Measurements from ENCODE around the gene LLPH.
A peak's percentile ranks its signal among the peaks of the same experiment; 100 is the strongest.

LLPH gene

GRCh38 chr12:66142826-66143225 is 12.3 kb upstream of the LLPH start:
- DNase-seq = no peak

DNA sequence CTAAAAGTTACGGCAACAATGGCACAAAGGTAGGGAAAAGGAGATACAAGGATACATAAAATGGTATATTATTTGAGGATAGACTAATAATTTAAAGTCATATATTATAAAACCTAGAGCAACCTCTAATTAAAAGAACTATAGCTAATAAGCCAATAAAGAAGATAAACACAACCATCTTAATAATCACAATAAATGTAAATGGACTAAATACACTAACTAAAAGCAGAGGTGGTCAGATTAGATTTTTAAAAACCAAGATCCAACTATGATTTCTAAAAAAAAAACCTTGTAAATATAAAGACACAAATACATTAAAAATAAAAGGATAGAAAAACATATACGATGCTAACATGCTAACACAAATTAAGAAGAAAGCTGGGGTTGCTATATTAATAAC is 10.7 kb upstream of the LLPH start:
- DNase-seq = no peak

DNA sequence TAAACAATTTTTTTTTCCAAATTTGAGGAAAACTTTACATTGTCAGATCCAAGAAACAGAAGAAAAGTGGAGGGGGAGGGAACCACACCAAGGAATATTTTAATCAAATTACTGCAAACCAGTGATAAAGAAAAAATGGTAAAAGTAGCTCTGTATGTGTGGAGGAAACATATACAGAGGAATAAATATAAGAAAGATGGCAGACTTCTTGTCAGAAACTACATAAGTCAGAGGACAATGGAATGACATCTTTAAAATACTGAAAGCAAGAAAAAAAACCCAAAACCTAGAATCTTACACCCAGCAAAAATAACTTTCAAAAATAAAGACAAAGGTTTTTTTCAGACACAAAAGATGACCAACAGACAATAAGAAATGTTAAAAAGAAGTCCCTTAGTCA is 10.2 kb upstream of the LLPH start:
- DNase-seq = no peak

DNA sequence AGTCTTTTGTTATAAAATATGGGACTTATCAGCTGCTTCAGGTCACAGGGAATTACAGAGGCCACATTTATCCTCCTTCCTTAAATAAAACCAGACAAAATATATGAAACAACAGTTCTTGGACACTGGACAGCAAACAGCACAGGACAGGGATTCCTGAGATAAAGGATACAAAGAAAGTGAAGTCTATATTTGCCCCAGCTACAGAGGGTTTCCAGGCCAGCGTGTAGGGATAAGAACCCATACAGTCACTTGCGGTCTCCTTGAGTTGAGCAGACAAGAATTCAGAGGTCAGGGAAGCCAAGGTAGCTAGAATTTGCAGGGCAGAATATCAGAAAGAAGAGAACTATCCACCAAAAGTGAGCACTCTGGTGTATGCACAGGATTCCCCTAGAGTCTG is 8.8 kb upstream of the LLPH start:
- DNase-seq = no peak

- DNase-seq = no peak
Measured at GRCh38 chr12:66137937-66138336, 7.4 kb upstream of the LLPH start.

DNA sequence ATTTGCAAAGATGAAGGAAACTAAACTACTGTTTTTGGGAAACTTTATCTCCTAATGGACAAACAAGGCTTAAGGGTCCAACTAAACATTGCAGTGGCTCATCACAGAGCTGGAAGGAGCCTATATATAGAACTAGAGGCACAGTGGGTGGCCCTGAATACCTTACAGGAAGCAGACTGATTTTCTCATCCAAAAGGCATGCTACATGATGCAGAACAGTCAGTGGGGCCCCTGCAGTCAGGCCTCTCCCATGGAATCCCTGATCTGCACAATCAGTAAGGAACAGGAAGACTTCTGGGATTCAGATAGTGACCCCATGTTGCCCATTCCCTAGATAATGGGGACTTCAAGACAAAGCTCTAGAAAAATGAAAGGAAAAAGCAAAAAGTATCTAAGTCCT is 1.9 kb upstream of the LLPH start:
- peak; percentile 88 for DNase-seq

DNA sequence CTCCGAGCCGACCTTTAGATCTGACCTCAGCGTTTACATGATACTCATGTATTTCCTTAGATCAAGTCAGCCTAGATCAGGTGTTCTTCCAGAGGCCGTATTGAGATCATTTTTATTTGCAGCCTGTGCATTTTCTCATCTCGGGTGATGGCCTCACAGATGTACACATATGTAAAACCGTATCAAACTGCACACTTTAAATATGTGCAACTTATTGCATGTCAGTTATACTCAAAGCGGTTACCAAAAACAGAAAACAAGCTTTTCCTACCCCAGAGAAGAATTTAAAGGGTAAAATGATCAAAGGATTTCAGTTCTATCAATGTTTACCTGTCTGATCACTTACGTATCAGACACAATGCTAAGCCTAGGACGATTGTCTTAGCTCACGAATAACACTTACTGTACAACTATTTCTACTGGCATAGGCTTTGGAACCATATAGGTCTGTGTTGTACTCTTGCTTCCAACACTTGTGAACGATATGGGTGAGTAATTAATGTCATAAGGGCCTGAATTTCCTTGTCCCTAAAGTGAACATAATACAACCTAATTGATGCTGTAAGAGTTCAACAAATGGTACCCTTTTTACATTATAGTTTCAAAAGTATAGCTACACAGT is 628 bp upstream of the LLPH start:
- DNase-seq = no peak

GRCh38 chr12:66129934-66130266 is 650 bp downstream of the LLPH start:
- no peak for DNase-seq

GRCh38 chr12:66127650-66128049 is 2.9 kb downstream of the LLPH start:
- no peak for DNase-seq

DNA sequence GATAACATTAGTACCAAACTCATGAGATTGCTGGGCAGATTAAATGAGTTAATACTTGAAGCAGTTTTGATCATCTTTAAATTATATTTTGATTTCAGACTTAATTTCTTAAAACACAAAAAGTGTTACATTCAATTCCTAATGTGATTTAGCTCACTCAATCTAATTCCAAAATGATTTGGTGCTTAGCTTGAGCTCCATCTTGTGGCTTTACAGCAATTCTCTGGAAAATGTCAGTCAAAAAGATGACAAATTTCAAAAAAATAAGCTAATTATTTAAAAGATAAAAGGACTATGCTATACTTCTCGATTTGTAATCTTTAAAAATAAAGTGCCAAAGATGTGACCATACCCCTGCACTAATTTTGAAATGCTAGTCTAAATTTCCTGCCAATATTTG is 10.1 kb downstream of the LLPH start:
- DNase-seq = no peak

DNA sequence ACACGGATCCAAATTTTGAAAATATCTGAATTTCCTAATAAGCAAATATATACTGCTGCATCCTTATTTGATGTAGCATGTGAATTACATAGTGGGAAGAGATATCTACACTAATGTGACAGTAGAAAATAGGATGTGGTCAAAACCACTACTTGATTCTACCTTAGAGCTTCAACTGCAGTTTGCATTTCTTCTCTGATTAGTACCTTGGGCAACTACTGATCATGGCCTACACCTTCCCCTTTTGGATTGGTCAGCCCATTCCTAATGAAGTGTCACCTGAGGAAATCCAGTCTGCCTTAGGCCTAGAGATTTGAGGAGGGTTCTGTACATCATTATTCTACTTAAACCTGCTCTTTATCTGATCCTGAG is 10.7 kb downstream of the LLPH start:
- DNase-seq = no peak

GRCh38 chr12:66119229-66119869 is 11.2 kb downstream of the LLPH start:
- no peak for DNase-seq

DNA sequence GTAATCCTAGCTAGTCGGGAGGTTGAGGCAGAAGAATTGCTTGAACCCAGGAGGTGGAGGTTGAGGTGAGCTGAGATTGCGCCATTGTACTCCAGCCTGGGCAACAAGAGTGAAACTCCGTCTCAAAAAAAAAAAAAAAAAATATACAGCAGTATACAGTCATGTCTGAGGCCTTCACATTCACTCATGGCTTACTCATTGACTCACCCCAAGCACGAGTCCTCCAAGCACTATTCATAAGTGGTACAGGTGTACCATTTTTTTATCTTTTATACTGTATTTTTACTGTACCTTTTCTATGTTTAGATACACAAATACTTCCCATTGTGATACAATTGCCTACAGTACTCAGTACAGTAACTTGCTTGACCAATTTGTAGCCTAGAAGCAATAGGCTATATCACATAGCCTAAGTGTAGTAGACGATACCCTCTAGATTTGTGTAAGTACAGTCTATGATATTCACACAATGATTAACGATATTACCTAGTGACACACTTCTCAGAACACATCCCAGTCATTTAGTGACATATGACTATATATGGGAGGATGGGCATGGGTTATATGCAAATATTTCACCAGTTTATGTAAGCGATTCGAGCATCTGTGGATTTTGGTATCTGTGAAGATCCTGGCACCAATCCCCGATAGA is 12.2 kb downstream of the LLPH start:
- no peak for DNase-seq

DNA sequence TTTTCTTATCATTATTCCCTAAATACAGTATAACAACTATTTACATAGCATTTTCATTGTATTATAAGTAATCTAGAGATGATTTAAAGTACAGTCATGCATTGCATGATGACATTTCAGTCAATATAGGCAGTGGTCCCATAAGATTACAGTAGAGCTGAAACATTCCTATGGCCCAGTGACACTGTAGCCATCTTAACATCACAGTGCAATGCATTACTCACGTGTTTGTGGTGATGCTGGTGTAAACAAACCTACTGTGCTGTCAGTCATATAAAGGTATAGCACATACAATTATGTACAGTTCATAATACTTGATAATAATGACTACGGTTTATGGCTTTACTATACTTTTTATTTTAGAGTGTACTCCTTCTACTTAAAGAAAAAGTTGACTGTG is 13.3 kb downstream of the LLPH start:
- no peak for DNase-seq

- DNase-seq = no peak
Measured at GRCh38 chr12:66115071-66115600, 15.4 kb downstream of the LLPH start.

DNA sequence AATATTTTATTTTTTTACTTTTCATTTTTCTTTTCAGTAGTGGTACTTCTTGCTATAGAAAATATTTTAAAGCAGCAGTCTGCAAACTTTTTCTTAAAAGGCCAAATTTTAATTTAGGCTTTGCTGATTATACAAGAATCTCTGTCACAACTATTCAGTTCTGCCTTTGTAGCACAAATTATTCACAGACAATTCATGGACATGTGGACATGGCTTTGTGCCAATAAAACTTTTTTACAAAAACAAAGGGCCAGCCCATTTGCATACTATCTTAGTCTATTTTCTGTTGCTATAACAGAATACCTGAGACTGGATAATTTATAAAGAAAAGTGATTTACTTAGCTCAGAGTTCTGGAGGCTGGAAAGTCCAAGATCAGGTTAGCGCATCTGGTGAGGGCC is 17.1 kb downstream of the LLPH start:
- no peak for DNase-seq

- no peak for DNase-seq
Measured at GRCh38 chr12:66111605-66112004, 18.9 kb downstream of the LLPH start.

- DNase-seq = no peak
Measured at GRCh38 chr12:66109056-66109455, 21.5 kb downstream of the LLPH start.

GRCh38 chr12:66108386-66108785 is 22.2 kb downstream of the LLPH start:
- DNase-seq = no peak

DNA sequence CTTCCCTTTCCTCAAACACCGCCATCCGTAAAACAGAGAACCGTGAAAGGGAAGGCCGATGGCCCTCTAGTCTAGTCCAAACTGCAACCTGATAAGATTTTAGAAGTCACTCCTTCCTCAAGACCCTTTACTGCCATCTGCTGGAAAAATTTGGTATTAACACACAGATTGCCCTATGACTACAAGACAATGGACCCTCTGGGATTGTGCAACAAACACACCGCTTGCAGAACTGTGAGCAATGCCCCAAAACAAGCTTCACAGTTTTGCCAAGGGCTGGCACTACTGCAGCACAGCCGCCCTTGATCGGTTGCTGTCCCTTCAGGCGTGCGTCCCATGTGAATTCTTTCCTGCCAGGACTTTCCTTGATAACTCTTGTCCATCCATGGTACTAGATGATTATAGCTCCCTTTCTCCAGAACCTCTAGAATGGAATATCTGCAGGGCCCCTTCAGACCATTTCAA is 23.1 kb downstream of the LLPH start:
- DNase-seq = peak; percentile 92

DNA sequence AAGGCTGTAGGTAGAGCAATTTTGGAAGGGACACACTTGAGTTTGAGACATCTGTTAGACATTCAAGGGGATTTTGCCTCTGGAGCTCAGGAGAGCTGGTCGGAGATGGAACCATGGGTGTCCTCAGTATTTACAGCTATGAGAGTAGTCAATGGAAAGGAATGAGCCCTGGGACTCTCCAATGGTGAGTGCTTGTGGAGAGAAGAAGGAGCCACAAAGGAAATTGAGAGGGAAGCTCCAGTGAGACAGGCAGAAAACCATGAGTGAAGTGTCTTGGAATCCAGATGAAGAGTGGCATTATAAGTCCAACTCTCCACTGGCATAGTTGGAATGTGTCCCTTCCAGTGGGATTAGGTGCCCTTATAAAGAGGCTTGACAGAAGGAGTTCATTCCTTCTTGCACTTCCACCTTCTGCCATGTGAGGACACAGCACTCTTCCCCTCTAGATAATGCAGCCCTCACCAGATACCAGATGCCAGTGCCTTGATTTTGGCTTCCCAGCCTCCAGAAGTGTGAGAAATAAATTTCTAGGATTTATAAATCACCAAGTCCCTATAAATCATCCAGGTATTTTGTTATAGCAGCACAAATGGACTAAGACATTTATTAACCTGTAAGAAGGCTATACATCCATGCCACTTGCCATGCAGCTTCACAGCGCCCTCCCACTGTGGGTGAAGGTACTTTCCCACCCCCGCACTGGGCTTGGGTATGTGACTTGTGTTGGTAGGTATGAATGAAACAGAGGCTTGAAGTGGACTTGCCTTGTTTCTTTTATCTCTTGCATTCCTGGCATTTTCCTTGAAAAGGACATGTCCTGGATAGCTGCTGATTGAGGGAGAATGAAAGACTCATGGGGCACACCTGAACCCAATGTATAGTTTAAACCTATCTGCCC is 27.3 kb downstream of the LLPH start:
- peak; percentile 65 for DNase-seq

DNA sequence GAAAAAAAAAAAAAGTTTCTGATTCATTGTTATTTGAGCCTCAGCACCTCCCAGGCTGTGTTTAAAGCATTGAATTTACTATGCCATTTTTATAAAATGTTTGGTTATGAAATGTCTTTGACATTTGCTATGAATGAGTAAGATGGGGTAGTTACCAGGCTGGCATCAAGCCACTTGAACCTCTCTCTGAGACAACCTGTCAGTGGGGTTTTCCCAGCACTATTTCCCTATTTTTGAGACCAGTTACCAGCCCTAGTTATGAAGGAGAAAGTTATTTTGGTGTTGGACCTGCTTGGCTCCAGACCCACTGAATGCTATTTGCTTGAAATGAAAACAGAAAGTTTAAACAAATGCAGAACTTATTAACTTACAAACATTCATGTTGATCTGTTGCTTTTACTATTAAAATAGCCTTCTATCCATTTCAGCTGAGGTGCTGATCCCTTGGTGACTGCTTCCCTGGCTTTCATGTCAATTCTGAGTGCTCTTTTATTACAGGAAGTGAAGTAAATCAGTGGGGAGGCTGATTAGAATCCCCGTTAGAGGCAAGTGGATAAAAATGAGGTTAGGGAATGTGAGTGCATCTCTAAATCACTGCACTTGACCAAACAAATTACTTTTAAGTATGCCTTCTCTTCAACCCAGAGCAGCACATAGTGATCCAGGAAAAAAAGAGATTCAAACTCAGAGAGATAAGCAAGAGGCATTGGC is 37.8 kb downstream of the LLPH start:
- DNase-seq = peak; percentile 48
